Activated naive CD8-positive, alpha-beta T cell treated with anti-CD3 and anti-CD28 coated beads, Interleukin-2, amount 50 U/mL, for 24 hours (primary cell): Measurements from ENCODE around the gene GPR17.

ENCODE experiments used
- ATAC-seq: fragments of 150-1000 bp; cut with Tn5 transposase; one replicate; pipeline ENCODE4 v1.10.0; 2021
- DNase-seq: peaks from one replicate; pipeline ENCODE4 v3.0.0; 2021
- H3K27ac Mint-ChIP-seq: one replicate; pipeline ENCODE4 v1.8.0; 2021; ENCODE audit warnings: mild to moderate bottlenecking, mixed read lengths
- H3K27me3 Mint-ChIP-seq: one replicate; pipeline ENCODE4 v1.8.0; 2021; ENCODE audit warnings: mixed read lengths
- H3K36me3 Mint-ChIP-seq: one replicate; pipeline ENCODE4 v1.8.0; 2021; ENCODE audit warnings: low read depth, mixed read lengths
- H3K4me1 Mint-ChIP-seq: one replicate; pipeline ENCODE4 v1.8.0; 2021; ENCODE audit warnings: mixed read lengths
- H3K4me3 Mint-ChIP-seq: one replicate; pipeline ENCODE4 v1.8.0; 2021; ENCODE audit warnings: mild to moderate bottlenecking, moderate library complexity, mixed read lengths
- H3K9me3 Mint-ChIP-seq: one replicate; pipeline ENCODE4 v1.8.0; 2021; ENCODE audit warnings: mixed read lengths

Gene GPR17

DNA sequence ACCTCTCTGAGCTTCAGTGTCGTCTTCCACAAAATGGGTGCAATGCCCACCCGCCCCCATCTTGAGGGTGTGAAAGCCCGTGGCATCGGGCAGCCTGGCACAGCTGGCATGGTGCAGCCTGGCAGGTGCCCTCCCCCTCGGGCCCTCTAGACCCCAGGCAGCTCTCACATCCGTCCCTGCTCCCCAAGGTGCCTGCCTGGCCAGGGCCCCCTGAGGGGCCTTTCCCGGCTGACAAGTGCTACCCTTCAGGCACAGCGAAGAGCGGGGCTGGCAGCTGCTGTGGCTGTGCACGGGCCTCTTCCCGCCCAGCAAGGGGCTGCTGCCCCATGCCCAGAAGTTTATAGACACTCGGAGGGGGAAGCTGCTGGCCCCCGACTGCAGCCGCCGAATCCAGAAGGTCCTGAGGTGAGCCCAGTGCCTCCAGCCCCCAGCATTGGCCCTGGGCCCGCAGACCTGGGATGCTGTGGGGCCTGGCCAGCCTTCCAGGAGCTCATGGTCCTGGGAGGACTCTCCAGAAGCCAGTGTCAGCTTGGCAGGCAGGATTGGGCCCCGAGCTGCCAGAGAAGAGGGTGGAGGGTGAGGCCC lies 13.9 kb upstream of the GPR17 start:
- Mint-ChIP-seq H3K27ac (no peak overlapping the region), H3K4me1 (peaks cover 20% of the 10 kb centered on the region), H3K27me3 (no peaks in the 10 kb centered on the region), H3K9me3 (no peaks in the 10 kb centered on the region), H3K4me3 (no peak overlapping the region), H3K36me3 (no peaks in the 10 kb centered on the region)
- DNase-seq (no peak), ATAC-seq (no peak)

GRCh38 chr2:127632592-127633489 lies 13.1 kb upstream of the GPR17 start:
- DNase-seq, result no peak
- ATAC-seq, result peak; percentile 13
- Mint-ChIP-seq H3K4me3 (no peak overlapping the region), H3K9me3 (no peaks in the 10 kb centered on the region), H3K27ac (peak overlapping the region; percentile 49), H3K36me3 (no peaks in the 10 kb centered on the region), H3K4me1 (peaks cover 24% of the 10 kb centered on the region), H3K27me3 (no peaks in the 10 kb centered on the region)

- no peaks in the 10 kb centered on the region for H3K36me3 Mint-ChIP-seq
- peaks cover 31% of the 10 kb centered on the region for H3K4me1 Mint-ChIP-seq
- ATAC-seq (no peak), DNase-seq (no peak)
- no peak overlapping the region for H3K27ac Mint-ChIP-seq
- no peaks in the 10 kb centered on the region for H3K9me3 Mint-ChIP-seq
- no peaks in the 10 kb centered on the region for H3K27me3 Mint-ChIP-seq
- no peak overlapping the region for H3K4me3 Mint-ChIP-seq
Observed at GRCh38 chr2:127633556-127634065, 12.3 kb upstream of the GPR17 start.

- no peaks in the 10 kb centered on the region for H3K36me3 Mint-ChIP-seq
- H3K27ac Mint-ChIP-seq, result no peak overlapping the region
- no peak for DNase-seq
- no peaks in the 10 kb centered on the region for H3K27me3 Mint-ChIP-seq
- H3K4me1 Mint-ChIP-seq, result peaks cover 34% of the 10 kb centered on the region
- no peak overlapping the region for H3K4me3 Mint-ChIP-seq
- no peaks in the 10 kb centered on the region for H3K9me3 Mint-ChIP-seq
- no peak for ATAC-seq
Observed at GRCh38 chr2:127634066-127634617, 11.8 kb upstream of the GPR17 start.

- Mint-ChIP-seq H3K4me3 (no peak overlapping the region), H3K27me3 (no peaks in the 10 kb centered on the region), H3K36me3 (no peaks in the 10 kb centered on the region), H3K9me3 (no peaks in the 10 kb centered on the region), H3K4me1 (peaks cover 39% of the 10 kb centered on the region), H3K27ac (no peak overlapping the region)
- no peak for DNase-seq
- ATAC-seq, result no peak
Observed at GRCh38 chr2:127634626-127635379, 11.2 kb upstream of the GPR17 start.

DNA sequence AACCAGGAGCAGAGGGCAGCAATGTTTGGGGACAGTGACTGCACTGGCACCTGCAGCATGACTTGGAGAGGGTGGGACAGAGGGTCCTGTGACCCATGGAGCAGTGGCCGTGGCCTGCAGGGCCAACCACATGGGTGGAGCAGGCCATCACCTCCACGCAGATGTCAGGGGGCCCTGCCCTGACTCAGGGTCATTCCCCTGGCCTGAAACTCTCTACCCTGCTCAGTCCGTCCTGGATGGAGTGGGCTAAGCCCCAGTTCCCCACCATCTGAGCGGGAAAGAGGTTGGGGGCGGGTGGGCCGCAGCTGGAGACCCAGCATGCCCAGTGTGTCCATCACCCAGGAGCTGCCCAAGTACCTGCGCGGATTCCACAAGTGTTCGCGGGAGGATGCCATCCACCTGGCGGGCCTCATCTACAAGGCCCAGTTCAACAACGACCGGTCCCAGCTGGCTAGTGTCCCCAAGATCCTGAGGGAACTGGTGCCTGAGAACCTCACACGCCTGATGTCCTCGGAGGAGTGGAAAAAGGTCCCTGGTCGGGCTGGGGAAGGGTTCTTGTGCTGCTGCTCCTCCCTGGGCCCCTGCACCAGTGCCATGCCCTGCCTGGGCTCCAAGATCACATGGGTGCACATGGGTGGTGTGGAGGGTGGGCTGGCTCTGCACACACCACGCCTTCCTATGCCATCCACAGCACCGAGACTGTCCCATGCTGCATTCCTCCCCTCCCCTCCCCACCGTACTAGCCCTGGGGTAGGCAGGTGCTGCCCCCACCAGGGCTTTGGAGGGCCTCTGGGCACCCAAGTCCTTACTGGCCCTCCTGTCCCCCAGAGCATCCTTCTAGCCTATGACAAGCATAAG lies 10.3 kb upstream of the GPR17 start:
- Mint-ChIP-seq H3K9me3 (no peaks in the 10 kb centered on the region), H3K27ac (no peak overlapping the region), H3K36me3 (no peaks in the 10 kb centered on the region), H3K4me3 (no peak overlapping the region), H3K27me3 (no peaks in the 10 kb centered on the region), H3K4me1 (peaks cover 39% of the 10 kb centered on the region)
- ATAC-seq, result no peak
- DNase-seq, result no peak

DNA sequence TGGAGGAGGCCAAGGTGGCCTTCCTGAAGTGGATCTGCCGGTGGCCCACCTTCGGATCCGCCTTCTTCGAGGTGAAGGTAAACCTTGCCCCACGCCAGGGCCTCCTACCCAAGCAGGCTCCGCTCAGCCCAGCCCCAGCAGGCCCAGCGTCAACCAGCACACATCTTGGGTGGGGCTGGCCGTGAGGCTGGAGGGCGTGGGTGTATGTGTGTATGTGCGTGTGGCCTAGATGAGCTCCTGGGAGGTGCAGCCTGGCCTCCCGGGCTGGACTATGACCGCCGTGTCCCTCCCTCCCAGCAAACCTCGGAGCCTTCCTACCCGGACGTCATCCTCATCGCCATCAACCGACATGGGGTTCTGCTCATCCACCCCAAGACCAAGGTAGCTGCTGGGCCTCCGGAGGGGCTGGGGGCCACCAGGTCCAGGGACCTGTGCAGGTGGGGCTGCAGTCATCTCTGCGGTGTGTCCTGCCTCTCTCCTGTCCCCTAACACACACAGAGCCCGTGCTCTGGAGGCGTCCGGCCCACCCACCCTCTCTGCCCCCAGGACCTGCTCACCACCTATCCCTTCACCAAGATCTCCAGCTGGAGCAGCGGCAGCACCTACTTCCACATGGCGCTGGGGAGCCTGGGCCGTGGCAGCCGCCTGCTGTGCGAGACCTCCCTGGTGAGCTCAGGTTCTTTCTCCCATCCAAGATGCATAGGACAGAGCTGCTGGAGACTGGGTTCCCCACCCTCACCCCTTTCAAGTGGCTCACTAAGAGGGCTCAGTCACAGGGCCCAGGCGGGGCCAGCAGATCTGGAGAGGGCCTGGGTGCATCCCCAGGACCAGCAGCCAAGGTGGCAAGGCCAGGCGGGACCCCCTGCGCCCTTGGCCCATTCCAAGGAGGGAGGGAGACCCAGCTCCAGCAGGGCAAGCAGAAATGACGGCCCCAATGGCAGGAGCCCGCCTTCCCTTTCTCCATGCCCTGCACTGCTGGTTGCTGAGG lies 9.4 kb upstream of the GPR17 start:
- Mint-ChIP-seq H3K9me3 (no peaks in the 10 kb centered on the region), H3K4me3 (no peak overlapping the region), H3K27me3 (no peaks in the 10 kb centered on the region), H3K27ac (no peak overlapping the region), H3K36me3 (no peaks in the 10 kb centered on the region), H3K4me1 (peaks cover 42% of the 10 kb centered on the region)
- ATAC-seq, result no peak
- DNase-seq, result no peak

GRCh38 chr2:127637236-127637630 lies 8.7 kb upstream of the GPR17 start:
- ATAC-seq, result no peak

DNA sequence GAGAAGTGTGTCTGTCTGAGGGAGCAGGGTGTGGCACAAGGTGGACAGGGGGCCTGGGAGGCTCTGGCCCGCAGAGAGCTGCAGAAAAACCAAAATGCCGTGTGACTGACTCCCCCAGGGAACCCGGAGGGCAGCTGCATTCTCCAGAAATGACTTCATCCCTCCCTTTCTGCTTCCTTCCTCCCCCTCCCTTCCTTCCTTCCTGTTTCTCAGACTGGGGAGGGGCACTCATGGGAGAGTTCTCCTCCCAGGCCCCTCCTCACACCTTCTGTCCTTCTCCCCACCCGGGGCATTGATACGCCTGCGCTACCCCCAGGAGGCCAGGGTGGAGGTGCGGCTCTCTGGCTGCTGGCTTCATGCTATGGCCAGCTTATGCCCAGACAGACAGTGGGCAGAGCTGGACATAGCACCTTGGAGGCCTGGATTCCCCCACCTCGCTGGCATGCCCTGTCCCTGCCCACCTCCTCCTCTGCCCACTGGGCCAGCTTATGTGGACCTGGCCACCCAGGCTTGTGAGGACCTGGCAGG lies 8.2 kb upstream of the GPR17 start:
- Mint-ChIP-seq H3K4me1 (peaks cover 40% of the 10 kb centered on the region), H3K9me3 (no peaks in the 10 kb centered on the region), H3K27ac (no peak overlapping the region), H3K27me3 (no peaks in the 10 kb centered on the region), H3K4me3 (no peak overlapping the region), H3K36me3 (no peaks in the 10 kb centered on the region)
- DNase-seq, result no peak
- ATAC-seq, result no peak

More at GRCh38 chr2:127637236-127637630, 8.7 kb upstream of the GPR17 start:
- Mint-ChIP-seq H3K36me3 (no peaks in the 10 kb centered on the region), H3K4me3 (no peak overlapping the region), H3K4me1 (peaks cover 42% of the 10 kb centered on the region), H3K9me3 (no peaks in the 10 kb centered on the region), H3K27ac (no peak overlapping the region), H3K27me3 (no peaks in the 10 kb centered on the region)
- DNase-seq, result no peak

DNA sequence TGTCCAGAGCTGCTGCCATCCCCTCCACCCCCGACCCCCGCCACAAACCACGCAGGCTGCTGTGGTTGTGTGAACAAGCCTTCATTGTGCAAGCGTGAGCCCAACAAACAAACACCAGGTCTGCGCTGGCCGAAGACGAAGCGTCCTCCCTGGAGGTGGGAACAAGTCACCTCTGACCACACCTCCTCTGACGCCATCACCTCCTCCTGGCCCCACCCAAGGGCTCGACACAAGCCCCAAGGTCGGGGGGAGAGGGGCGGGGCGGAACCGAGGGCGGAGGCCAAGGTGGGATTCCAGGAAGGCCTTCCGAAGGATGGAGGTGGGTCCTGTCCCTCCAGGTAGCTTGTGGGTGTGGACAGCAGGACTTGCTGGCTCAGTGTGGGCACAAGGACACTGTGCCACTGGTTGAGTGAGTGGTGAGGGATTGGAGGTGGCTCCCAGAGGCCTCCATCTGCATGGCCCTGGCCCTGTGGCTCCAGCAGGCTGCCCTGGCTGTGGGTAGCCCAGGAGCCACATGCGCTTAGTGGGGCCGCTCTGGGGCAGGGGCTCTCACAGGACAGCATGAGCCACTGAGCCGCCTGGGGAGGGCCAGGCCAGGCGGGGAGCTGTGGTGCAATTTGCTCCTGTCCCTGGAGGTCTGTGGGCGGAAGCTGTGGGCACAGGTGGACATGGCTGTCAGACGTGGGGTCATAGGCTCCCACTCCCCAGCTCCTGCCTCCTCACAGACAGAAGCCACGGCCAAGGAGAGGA lies 7.4 kb upstream of the GPR17 start:
- Mint-ChIP-seq H3K27ac (no peak overlapping the region), H3K27me3 (no peaks in the 10 kb centered on the region), H3K36me3 (no peaks in the 10 kb centered on the region), H3K4me3 (no peak overlapping the region), H3K4me1 (peaks cover 34% of the 10 kb centered on the region), H3K9me3 (no peaks in the 10 kb centered on the region)
- DNase-seq (no peak), ATAC-seq (no peak)

GRCh38 chr2:127639111-127639474 lies 6.9 kb upstream of the GPR17 start:
- ATAC-seq, result no peak
- Mint-ChIP-seq H3K36me3 (no peaks in the 10 kb centered on the region), H3K27me3 (no peaks in the 10 kb centered on the region), H3K4me1 (peaks cover 34% of the 10 kb centered on the region), H3K9me3 (no peaks in the 10 kb centered on the region), H3K4me3 (no peak overlapping the region), H3K27ac (no peak overlapping the region)
- DNase-seq, result no peak
